HG03457 (cell line): ENCODE data around the gene EFNA2.
"Not testable (repeated sequence)": the region's sequence is repeated elsewhere in the genome, so short reads cannot be mapped to it uniquely, and the experiment has no call there.

Experiments
- ATAC-seq: cut with Tn5 transposase; IDR thresholded peaks from one replicate; pipeline ENCODE4 v1.9.1; 2021; ENCODE audit warnings: moderate number of reproducible peaks; ENCODE audit not compliant: unreplicated experiment

Gene EFNA2

DNA sequence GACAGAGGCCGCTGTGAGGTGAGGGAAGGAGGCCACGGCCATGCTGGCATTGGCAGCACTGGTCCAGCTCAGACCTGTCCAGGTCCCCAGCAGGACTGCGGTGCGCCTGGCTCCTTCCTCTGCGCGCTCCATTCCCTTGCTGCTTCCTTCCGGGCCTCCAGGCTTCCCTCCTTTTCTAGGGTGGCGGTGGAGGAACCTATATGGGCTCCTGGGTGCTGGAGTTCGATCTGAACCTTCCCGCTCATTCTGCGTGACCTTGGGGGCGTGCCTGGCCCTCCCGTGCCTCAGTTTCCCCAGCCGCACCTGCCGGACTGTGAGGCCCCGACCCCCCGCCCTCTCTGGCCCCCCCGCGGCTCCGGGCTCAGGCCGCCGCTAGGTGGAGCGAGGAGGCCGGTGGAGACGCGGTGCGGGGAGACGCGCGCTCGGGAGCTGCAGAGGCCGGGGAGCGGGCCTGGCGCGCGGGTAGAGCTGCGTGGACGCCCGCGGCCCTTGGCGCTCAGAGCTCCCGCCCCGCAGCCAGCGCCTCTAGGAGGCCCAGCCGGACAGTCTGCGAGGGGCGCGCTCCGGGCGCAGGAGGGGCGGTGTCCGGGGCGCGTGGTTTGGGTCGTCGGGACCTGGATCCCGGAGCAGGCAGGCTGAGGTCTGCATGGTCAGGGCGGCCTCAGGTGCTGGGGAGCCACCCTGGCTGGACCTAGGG is 29.9 kb downstream of the EFNA2 start:
- no peak for ATAC-seq

- no peak for ATAC-seq
Measured at GRCh38 chr19:1316466-1316865, 30.8 kb downstream of the EFNA2 start.

- ATAC-seq: no peak
Measured at GRCh38 chr19:1317274-1318003, 31.8 kb downstream of the EFNA2 start.

DNA sequence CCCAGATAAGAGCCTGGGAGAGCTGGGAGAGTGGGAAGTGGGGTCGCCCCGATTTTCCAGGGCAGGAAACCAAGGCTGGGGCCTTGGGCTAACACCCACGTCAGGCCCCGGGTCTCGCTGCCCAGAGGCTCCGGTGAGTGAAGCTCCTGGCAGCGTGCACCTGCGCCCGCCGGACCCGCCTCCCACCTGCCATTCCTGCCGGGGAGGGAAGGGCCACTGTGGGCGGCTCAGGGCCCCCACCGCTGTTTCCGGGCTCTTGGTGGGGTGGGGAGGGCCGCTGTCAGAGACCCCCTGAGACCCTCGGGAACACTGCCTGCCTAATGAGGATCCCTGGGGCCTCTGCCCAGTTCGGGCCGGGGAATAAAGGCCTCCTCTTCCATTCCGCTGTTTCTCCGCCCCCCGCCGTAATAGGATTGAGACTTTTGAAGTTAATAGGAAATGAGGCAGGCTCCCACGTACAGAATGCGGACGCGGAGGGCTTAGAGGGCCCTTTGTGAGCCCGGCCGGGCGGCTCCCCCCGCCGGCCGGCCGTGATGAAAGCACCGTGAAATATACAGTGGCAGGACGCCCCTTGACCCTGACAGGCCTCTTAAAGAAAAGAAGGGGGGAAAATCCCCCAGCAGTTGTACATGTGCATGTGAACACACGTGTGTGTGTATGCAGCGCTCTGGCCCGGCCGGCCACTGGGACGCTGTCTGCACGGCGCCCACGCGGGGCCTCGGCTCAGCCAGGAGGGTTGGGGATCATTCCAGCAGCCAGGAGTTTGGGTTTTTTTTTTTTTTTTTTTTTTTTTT is 33.2 kb downstream of the EFNA2 start:
- no peak for ATAC-seq

DNA sequence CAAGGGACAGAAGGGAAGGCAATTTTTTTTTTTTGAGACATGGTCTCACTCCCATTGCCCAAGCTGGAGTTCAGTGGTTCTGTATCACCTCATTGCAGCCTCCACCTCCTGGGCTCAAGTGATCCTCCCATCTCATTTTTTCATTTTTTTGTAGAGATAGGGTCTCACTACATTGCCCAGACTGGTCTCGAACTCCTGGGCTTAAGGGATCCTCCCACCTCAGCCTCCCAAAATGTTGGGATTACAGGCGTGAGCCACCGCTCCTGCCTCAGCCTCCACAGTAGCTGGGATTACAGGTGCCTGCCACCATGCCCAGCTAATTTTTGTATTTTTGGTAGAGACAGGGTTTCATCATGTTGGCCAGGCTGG is 34.6 kb downstream of the EFNA2 start:
- not testable (repeated sequence) for ATAC-seq

DNA sequence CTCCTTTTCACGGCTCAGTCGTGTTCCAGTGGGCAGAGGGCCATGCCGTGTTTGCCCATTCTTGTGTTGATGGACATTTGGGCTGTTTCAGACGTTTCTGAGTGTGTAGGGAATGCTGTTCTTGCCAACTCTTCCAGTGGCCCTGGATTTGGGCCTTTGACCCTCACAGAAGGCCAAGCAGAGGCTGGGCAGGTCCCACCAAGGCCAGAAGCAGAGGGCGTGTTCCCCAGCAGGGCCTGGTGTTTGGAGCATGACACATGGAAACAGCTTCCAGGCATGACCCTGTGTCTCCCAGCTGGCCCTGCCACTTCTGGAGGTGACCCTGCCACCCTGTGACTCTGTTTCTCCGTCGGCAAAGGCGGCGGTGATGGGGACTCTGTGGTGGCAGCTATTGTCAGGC is 35.9 kb downstream of the EFNA2 start:
- ATAC-seq: no peak

- ATAC-seq: no peak
Measured at GRCh38 chr19:1322198-1322981, 36.7 kb downstream of the EFNA2 start.

- no peak for ATAC-seq
Measured at GRCh38 chr19:1324249-1324805, 38.7 kb downstream of the EFNA2 start.

DNA sequence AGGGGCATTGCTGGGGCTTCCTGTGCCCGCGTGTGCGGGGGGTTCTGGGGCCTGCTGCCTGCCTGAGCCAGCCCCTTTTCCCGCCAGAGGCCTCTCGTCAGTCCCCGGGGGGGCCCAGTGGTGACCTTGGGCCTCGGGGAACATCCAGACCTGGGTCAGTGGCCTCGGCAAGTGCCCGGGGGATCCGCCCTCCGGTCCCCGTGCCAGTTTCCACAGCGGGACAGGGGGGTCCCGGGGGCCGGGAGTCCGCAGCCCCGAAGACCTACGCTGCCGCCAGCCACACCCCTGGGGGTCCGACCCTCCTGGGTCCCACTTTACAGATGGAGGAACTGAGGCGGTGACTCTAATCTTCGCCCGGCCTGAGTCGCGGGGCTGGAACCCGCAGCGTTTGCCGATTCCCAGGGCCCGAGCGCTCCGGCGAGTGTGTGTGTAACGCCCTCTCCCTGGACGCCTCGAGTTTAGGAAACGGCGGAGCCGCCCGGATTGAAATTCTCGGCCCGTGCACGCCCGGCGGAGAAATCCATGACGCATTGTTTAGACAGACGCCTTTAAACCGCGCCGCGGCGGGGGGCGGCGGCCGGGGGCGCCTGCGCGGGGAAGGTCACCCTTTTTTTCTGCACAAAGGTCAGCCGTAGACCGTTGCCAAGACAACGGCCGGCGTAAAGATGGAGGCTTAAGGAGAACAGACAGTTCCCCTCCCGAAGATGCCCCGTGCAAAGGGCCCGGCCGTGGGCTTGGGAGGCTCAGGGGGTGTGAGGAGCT is 39.3 kb downstream of the EFNA2 start:
- no peak for ATAC-seq

- no peak for ATAC-seq
Measured at GRCh38 chr19:1325568-1326294, 40.1 kb downstream of the EFNA2 start.

DNA sequence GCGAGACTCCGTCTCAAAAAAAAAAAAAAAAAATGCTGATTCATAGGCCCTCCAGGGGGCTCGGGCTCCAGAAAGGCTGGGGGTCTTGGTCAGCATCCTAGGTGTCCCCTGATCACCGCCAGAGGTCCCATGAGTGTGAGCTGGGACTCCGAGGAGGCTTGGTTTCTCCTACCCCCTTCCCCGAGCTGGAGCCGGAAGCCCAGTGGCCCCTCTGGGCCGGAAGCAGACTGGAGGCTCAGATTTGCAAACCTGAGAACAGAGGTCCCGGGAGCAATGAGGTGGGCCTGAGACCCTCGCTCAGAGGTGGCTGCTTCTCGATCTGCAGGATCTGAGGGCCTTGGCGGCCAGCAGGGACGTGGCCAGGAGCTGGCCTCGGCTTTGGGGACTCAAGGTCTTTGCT is 41.5 kb downstream of the EFNA2 start:
- ATAC-seq: no peak

DNA sequence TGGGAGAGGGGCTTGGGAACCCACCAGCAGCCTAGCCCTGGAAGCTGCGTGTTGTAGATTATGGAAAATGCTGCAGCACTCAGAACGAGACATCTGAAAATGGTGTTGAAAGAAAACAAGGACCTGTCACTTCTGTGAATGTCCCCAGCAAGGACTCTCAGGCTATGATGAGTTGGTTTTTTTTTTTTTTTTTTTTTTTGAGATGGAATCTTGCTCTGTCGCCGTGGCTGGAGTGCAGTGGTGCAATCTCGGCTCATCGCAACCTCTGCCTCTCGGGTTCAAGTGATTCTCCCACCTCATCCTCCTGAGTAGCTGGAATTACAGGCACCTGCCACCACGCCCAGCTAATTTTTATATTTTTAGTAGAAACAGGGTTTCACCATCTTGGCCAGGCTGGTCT is 46.5 kb downstream of the EFNA2 start:
- ATAC-seq: not testable (repeated sequence)

DNA sequence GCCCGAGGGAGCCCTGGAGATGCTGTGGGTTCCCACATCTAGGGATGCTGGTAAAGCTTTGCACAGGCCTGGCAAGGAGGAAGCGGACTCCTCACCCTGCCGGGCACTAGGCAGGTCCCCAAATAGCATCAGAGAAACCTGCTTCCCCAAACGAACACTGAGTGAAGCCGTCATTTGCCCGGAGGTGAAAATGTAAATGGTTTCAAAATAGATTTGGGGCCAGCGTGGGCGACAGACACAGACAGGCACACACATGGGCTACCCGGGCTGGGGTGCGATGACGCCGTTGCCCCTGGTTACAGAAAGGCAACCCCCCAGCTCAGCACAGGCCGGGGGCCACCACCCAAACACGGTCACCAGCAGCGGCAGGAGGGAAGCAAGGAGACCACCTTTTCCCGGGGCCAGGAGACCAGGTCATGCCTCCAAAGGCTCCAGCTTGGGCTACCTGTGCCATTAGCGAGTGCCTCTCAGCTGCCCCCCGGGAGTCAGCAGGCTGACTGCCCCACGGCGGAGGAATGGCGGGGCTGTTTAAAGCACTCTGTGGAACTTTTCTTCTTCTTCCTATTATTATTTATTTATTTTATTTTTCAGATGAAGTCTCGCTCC is 50.5 kb downstream of the EFNA2 start:
- no peak for ATAC-seq

- no peak for ATAC-seq
Measured at GRCh38 chr19:1340681-1341469, 55.2 kb downstream of the EFNA2 start.

- ATAC-seq: no peak
Measured at GRCh38 chr19:1343041-1343440, 57.4 kb downstream of the EFNA2 start.

DNA sequence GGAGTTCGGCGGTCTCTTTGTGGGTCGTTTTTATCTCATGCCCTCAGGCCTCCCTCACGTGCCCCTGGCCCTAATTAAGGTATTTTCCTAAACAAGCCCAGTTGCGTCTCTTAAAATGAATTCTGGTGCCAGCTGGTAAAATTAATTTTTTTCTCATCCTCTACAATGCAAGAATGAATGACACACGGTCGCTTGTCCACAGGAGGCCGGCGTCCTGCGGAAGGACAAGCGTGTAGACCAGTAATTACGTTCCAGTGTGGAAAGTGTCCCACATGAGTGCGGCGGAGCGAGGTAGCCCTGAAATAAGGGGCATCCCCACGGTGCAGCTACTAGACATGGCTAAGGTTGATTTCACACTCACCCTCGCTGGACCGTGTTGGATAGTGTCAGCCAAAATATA is 63.5 kb downstream of the EFNA2 start:
- ATAC-seq: no peak

GRCh38 chr19:1350867-1351266 is 65.2 kb downstream of the EFNA2 start:
- no peak for ATAC-seq
